OCI-LY1 (cell line): Measurements from ENCODE around the gene WWOX.
"Not testable (repeated sequence)": the region's sequence is repeated elsewhere in the genome, so short reads cannot be mapped to it uniquely, and the experiment has no call there.

ENCODE experiments used
- H2AFZ ChIP-seq: fragments of 200-600 bp; sonication (generic), shearing (Covaris generic); 2 replicates; pipeline ENCODE4 v1.6.0; 2014; ENCODE audit warnings: antibody characterized with exemption, mild to moderate bottlenecking, low read length
- H3F3A ChIP-seq: fragments of 200-600 bp; sonication (generic), shearing (Covaris generic); 2 replicates; pipeline ENCODE4 v1.6.0; 2014; ENCODE audit warnings: mild to moderate bottlenecking, antibody characterized with exemption, low read length, moderate library complexity; ENCODE audit not compliant: insufficient read depth
- H3K27ac ChIP-seq: fragments of 200-600 bp; sonication (generic); 2 replicates; pipeline ENCODE4 v1.5.1; 2014; ENCODE audit warnings: low read length, mixed run types, mild to moderate bottlenecking, low read depth; ENCODE audit not compliant: poor library complexity, severe bottlenecking
- H3K27me3 ChIP-seq: fragments of 200-600 bp; sonication (generic); 2 replicates; pipeline ENCODE4 v1.6.0; 2014; ENCODE audit warnings: antibody characterized with exemption, mild to moderate bottlenecking, low read length, moderate library complexity; ENCODE audit not compliant: insufficient read depth
- H3K36me3 ChIP-seq: fragments of 200-600 bp; sonication (generic); 2 replicates; pipeline ENCODE4 v1.6.1; 2014; ENCODE audit warnings: mild to moderate bottlenecking, antibody characterized with exemption, low read length, moderate library complexity, mixed read lengths; ENCODE audit not compliant: insufficient read depth
- H3K4me1 ChIP-seq: fragments of 200-600 bp; sonication (generic); 2 replicates; pipeline ENCODE4 v1.5.1; 2014; ENCODE audit warnings: mild to moderate bottlenecking, low read length, moderate library complexity; ENCODE audit not compliant: insufficient read depth, severe bottlenecking
- H3K4me2 ChIP-seq: fragments of 200-600 bp; sonication (generic), shearing (Covaris generic); 2 replicates; pipeline ENCODE4 v1.6.1; 2014; ENCODE audit warnings: low read length
- H3K4me3 ChIP-seq: fragments of 200-600 bp; sonication (generic); 2 replicates; pipeline ENCODE4 v1.5.1; 2014; ENCODE audit warnings: low read length, low read depth, mild to moderate bottlenecking, mixed read lengths; ENCODE audit not compliant: poor library complexity, severe bottlenecking
- H3K79me2 ChIP-seq: fragments of 200-600 bp; shearing (Covaris generic); 2 replicates; pipeline ENCODE4 v1.6.1; 2016; ENCODE audit warnings: mixed run types, low read length, mixed read lengths; ENCODE audit not compliant: insufficient read depth
- H3K9ac ChIP-seq: fragments of 200-600 bp; sonication (generic), shearing (Covaris generic); 2 replicates; pipeline ENCODE4 v1.6.1; 2014; ENCODE audit warnings: mild to moderate bottlenecking, low read length, mixed read lengths
- H3K9me2 ChIP-seq: fragments of 200-600 bp; sonication (generic), shearing (Covaris generic); 2 replicates; pipeline ENCODE4 v1.6.1; 2014; ENCODE audit warnings: low read depth, mild to moderate bottlenecking, low read length, mixed read lengths
- H3K9me3 ChIP-seq: fragments of 200-600 bp; shearing (Covaris generic); 2 replicates; pipeline ENCODE4 v1.6.1; 2014; ENCODE audit warnings: low read length, mixed read lengths
- H4K20me1 ChIP-seq: fragments of 200-600 bp; sonication (generic), shearing (Covaris generic); 2 replicates; pipeline ENCODE4 v1.6.0; 2016; ENCODE audit warnings: mild to moderate bottlenecking, low read length; ENCODE audit not compliant: insufficient read depth
- CTCF ChIP-seq: fragments of 200-600 bp; sonication (generic), shearing (Covaris generic); IDR thresholded peaks from 2 replicates; pipeline ENCODE4 v1.5.1; 2017; ENCODE audit warnings: mild to moderate bottlenecking, antibody characterized with exemption, low read length, moderate library complexity, mixed read lengths
- EZH2 ChIP-seq: fragments of 200-600 bp; sonication (generic), shearing (Covaris generic); IDR thresholded peaks from 2 replicates; pipeline ENCODE4 v1.8.0; 2017; ENCODE audit warnings: borderline replicate concordance, mixed run types, mild to moderate bottlenecking, antibody characterized with exemption, low read length, moderate library complexity, mixed read lengths

WWOX gene

DNA sequence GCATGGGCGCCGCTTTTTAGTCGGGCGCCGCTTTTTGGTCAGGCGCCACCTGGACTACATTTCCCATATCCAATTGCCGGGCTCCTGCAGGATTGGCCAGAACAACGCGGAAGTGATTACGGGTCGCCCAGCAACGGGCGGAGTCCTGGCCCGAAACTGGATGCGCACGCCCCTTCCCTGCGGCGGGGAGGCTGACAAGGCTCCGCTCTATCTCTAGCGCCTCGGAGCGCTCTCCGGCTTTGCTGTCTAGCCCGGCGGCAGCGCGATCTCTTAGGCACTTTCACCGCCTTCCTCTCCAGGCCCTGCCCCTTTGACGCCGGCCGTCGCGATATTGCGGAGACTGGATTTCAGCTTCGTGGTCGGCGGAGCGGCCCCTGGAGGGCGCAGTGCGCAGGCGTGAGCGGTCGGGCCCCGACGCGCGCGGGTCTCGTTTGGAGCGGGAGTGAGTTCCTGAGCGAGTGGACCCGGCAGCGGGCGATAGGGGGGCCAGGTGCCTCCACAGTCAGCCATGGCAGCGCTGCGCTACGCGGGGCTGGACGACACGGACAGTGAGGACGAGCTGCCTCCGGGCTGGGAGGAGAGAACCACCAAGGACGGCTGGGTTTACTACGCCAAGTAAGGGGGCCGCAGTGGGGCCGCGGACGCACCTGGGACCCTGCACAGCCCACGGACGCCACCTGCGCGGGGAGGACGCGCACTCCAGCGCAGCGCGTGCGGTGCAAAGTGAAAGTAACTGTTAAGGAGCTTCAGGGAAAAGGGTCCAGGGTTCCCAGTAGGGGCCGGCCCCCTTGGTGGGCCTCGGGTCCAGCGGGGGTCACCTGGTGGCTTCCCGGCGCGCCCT is at the start of gene WWOX:
Gene WWOX, plus strand, starts transcription at position 384 of the 841 bp plus-strand sequence.
- H3K27ac ChIP-seq: peak within 1 kb of the TSS; percentile 29
- peak within 1 kb of the TSS; percentile 74 for H3K4me3 ChIP-seq

DNA sequence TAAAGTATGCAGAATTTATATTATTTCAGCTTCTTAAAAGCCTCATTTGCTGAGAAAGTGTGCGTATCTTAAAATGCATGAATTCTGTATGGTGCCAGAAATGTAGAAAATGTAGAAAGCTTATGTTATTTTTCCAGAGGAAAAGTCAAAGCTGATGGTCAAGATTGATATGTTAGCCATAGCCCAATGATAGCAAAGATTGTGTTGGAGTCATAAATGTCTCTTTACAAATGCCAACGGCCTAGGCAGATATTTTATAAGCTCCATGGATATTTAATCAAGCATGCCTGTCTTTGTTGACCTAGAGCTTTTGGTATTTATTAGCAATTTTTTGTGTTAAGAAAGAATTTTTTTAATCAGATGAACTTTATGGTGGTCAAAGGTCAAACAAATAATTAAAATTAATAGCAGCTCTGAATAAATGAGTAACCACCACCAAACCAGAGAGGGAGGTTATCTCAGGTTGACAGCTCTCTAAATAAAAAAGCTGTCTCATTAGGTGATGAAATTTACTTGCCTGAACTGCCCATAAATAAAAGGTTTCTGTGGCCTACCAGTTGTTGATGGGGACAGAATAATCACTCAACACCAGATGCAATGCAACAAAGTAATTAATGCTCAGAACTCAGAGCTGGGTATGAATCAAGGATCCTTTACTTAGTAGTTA is 48.6 kb upstream of the WWOX start:
- no peaks in the 10 kb centered on the region for H3K36me3 ChIP-seq
- H3K9me3 ChIP-seq: no peaks in the 10 kb centered on the region
- H3K4me2 ChIP-seq: no peak overlapping the region
- H3K79me2 ChIP-seq: no peaks in the 10 kb centered on the region
- H3K9ac ChIP-seq: no peak overlapping the region
- TF ChIP-seq CTCF: no peak
- TF ChIP-seq EZH2: no peak
- no peaks in the 10 kb centered on the region for H3F3A ChIP-seq
- H3K27me3 ChIP-seq: no peaks in the 10 kb centered on the region
- no peak overlapping the region for H3K27ac ChIP-seq
- no peak overlapping the region for H3K4me3 ChIP-seq
- H3K4me1 ChIP-seq: no peaks in the 10 kb centered on the region
- no peaks in the 10 kb centered on the region for H4K20me1 ChIP-seq
- H3K9me2 ChIP-seq: no peaks in the 10 kb centered on the region
- no peak overlapping the region for H2AFZ ChIP-seq

More for the DNA sequence above, at the start of gene WWOX:
- TF ChIP-seq CTCF: peak; percentile 76
- no peak for TF ChIP-seq EZH2
- peak within 1 kb of the TSS; percentile 31; the same call in 1 of the 2 replicates for H2AFZ ChIP-seq
- peak within 1 kb of the TSS; percentile 67 for H3K9ac ChIP-seq
- H3K79me2 ChIP-seq: no peaks in the 10 kb centered on the region
- peak within 1 kb of the TSS; percentile 74 for H3K4me2 ChIP-seq
- no peaks in the 10 kb centered on the region for H3K9me3 ChIP-seq
- H4K20me1 ChIP-seq: no peaks in the 10 kb centered on the region
- no peaks in the 10 kb centered on the region for H3K9me2 ChIP-seq
- no peaks in the 10 kb centered on the region for H3K36me3 ChIP-seq
- H3K4me1 ChIP-seq: peaks cover 13% of the 10 kb centered on the region
- H3F3A ChIP-seq: no peaks in the 10 kb centered on the region
- H3K27me3 ChIP-seq: no peaks in the 10 kb centered on the region

GRCh38 chr16:78057803-78058564 is 41.5 kb upstream of the WWOX start:
- no peaks in the 10 kb centered on the region for H3K79me2 ChIP-seq
- H3F3A ChIP-seq: no peaks in the 10 kb centered on the region
- no peaks in the 10 kb centered on the region for H3K36me3 ChIP-seq
- H3K4me1 ChIP-seq: no peaks in the 10 kb centered on the region
- H4K20me1 ChIP-seq: no peaks in the 10 kb centered on the region
- no peaks in the 10 kb centered on the region for H3K9me3 ChIP-seq
- H3K4me3 ChIP-seq: no peak overlapping the region
- no peaks in the 10 kb centered on the region for H3K9me2 ChIP-seq
- no peak overlapping the region for H2AFZ ChIP-seq
- H3K4me2 ChIP-seq: no peak overlapping the region
- no peaks in the 10 kb centered on the region for H3K27me3 ChIP-seq
- H3K27ac ChIP-seq: no peak overlapping the region
- TF ChIP-seq EZH2: no peak
- no peak for TF ChIP-seq CTCF
- no peak overlapping the region for H3K9ac ChIP-seq

DNA sequence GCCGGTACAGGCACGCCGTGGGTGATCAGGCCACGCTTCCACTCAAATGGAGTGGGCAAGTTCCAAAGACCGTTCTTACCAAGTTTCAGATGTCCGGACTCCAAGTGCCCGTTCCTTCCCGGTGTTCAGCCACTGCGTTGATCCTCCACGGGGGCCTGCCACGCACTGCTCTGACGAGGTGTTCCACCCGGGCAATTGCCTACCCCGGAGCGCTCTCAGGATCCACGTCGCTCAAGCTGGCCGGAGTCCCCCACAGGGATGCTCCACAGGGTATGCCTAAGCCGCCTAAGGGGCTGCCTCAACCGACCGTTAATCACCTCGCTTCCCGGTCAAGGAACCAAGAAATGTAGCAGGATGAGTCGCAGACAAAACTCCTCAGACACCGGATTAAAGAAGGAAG is 39.6 kb upstream of the WWOX start:
- not testable (repeated sequence) for H3F3A ChIP-seq, H3K9me2 ChIP-seq, H3K4me3 ChIP-seq, H3K9me3 ChIP-seq, H3K27me3 ChIP-seq, H3K27ac ChIP-seq, H3K4me1 ChIP-seq, H3K36me3 ChIP-seq, H3K9ac ChIP-seq, H4K20me1 ChIP-seq, H2AFZ ChIP-seq, H3K4me2 ChIP-seq, H3K79me2 ChIP-seq
